CD14-positive monocyte (primary cell): Measurements from ENCODE around the gene TPD52L1. TPM values are rescaled to one million over a fixed set of nuclear protein-coding genes. Genes with fewer than 3 reads are reported as not detected.
"Not testable (repeated sequence)": the region's sequence is repeated elsewhere in the genome, so short reads cannot be mapped to it uniquely, and the experiment has no call there.

Experiments
- DNase-seq, 3 donors: peaks; one replicate each; pipeline ENCODE4 v3.0.0-alpha.2; 2011 to 2022
- H2AFZ ChIP-seq: 2 replicates; pipeline ENCODE4 v1.6.0; 2012; ENCODE audit warnings: mild to moderate bottlenecking, low read depth, low read length, inconsistent platforms; ENCODE audit not compliant: insufficient read depth, poor library complexity, severe bottlenecking
- H3K27ac ChIP-seq, 2 donors: 1 replicate in 1 of 2; 2 replicates in 1 of 2; pipeline ENCODE4 v1.5.1; 2012 to 2013; ENCODE audit warnings: low read length in 2 of 2, control low read depth in 1 of 2, inconsistent platforms in 1 of 2, low read depth in 1 of 2, mild to moderate bottlenecking in 1 of 2
- H3K27me3 ChIP-seq, 2 donors: one replicate each; pipeline versions ENCODE4 v1.6.0 to v1.6.1; 2011 to 2013; ENCODE audit warnings: low read length in 2 of 2; ENCODE audit not compliant: control insufficient read depth in 2 of 2, insufficient read depth in 2 of 2
- H3K36me3 ChIP-seq, 2 donors: replicated peaks in 1 of 2; 1 replicate in 1 of 2; 2 replicates in 1 of 2; pipeline versions ENCODE4 v1.5.1 to v1.6.1; 2012 to 2013; ENCODE audit warnings: low read length in 2 of 2, control low read depth in 1 of 2, inconsistent platforms in 1 of 2, mild to moderate bottlenecking in 1 of 2; ENCODE audit not compliant: insufficient read depth in 2 of 2, control insufficient read depth in 1 of 2
- H3K4me1 ChIP-seq, 2 donors: 1 replicate in 1 of 2; 2 replicates in 1 of 2; pipeline versions ENCODE4 v1.5.1 to v1.6.1; 2012 to 2013; ENCODE audit warnings: low read length in 2 of 2, control low read depth in 1 of 2, inconsistent platforms in 1 of 2, mild to moderate bottlenecking in 1 of 2, moderate library complexity in 1 of 2; ENCODE audit not compliant: insufficient read depth in 2 of 2, control insufficient read depth in 1 of 2
- H3K4me2 ChIP-seq: replicated peaks from 2 replicates; pipeline ENCODE3; 2012; ENCODE audit warnings: low read length, moderate library complexity, mild to moderate bottlenecking; ENCODE audit not compliant: poor library complexity, severe bottlenecking; ENCODE audit errors: extremely low read depth
- H3K4me3 ChIP-seq, 3 experiments: fragments of 200-600 bp in 1 of 3; sonication (generic) in 1 of 3; replicated peaks in 1 of 3; 1 replicate in 2 of 3; 2 replicates in 1 of 3; pipeline ENCODE4 v1.5.1; 2011 to 2013; ENCODE audit warnings: low read length in 3 of 3, mild to moderate bottlenecking in 3 of 3, control low read depth in 2 of 3, low read depth in 2 of 3, inconsistent platforms in 1 of 3, moderate library complexity in 1 of 3
- H3K79me2 ChIP-seq: 2 replicates; pipeline ENCODE4 v1.6.0; 2012; ENCODE audit warnings: mild to moderate bottlenecking, control low read depth, inconsistent platforms, low read length, moderate library complexity; ENCODE audit not compliant: insufficient read depth
- H3K9ac ChIP-seq: 2 replicates; pipeline ENCODE4 v1.6.0; 2017; ENCODE audit warnings: low read length, mild to moderate bottlenecking; ENCODE audit not compliant: insufficient read depth, poor library complexity, severe bottlenecking
- H3K9me3 ChIP-seq, 2 donors: replicated peaks in 1 of 2; 1 replicate in 1 of 2; 2 replicates in 1 of 2; pipeline versions ENCODE4 v1.5.1 to v1.6.1; 2012 to 2013; ENCODE audit warnings: low read length in 2 of 2, control low read depth in 1 of 2; ENCODE audit not compliant: control insufficient read depth in 1 of 2, insufficient read depth in 1 of 2
- H4K20me1 ChIP-seq: 2 replicates; pipeline ENCODE4 v1.6.0; 2012; ENCODE audit warnings: mild to moderate bottlenecking, low read length, control low read depth, moderate library complexity; ENCODE audit not compliant: insufficient read depth
- H3K27ac Mint-ChIP-seq, 7 donors: one replicate each; pipeline ENCODE4 v1.8.0; 2020; ENCODE audit warnings: mild to moderate bottlenecking in 7 of 7, mixed read lengths in 7 of 7, moderate library complexity in 6 of 7, inconsistent platforms in 2 of 7
- H3K27me3 Mint-ChIP-seq, 3 donors: one replicate each; pipeline ENCODE4 v1.8.0; 2021 to 2022; ENCODE audit warnings: low read depth in 3 of 3, mild to moderate bottlenecking in 3 of 3, mixed read lengths in 3 of 3, moderate library complexity in 3 of 3, inconsistent platforms in 1 of 3
- H3K36me3 Mint-ChIP-seq, 2 donors: one replicate each; pipeline ENCODE4 v1.8.0; 2020; ENCODE audit warnings: mixed read lengths in 2 of 2, inconsistent platforms in 1 of 2, mild to moderate bottlenecking in 1 of 2
- H3K4me1 Mint-ChIP-seq: one replicate; pipeline ENCODE4 v1.8.0; 2020; ENCODE audit warnings: mild to moderate bottlenecking, mixed read lengths
- H3K4me3 Mint-ChIP-seq, 2 donors: one replicate each; pipeline ENCODE4 v1.8.0; 2020; ENCODE audit warnings: mild to moderate bottlenecking in 2 of 2, mixed read lengths in 2 of 2, moderate library complexity in 1 of 2
- H3K9me3 Mint-ChIP-seq, 7 donors: one replicate each; pipeline ENCODE4 v1.8.0; 2020 to 2022; ENCODE audit warnings: mixed read lengths in 7 of 7, mild to moderate bottlenecking in 6 of 7, moderate library complexity in 6 of 7, inconsistent platforms in 2 of 7
- WGBS: methylation state at CpG from one replicate; pipeline ENCODE4 v1.1.5; 2013; ENCODE audit warnings: missing lambda C conversion rate; ENCODE audit not compliant: insufficient coverage; 5-methylcytosine and 5-hydroxymethylcytosine counted together
- intact Hi-C, 2 donors: fragments of 100-400 bp; cut with micrococcal nuclease; formaldehyde crosslinking; loops; one replicate each; pipeline versions ENCODE4 v1.15.0 to v1.15.1; 2023
- polyA plus RNA-seq, 3 donors: library from polyadenylated mRNA; depleted of rRNA in 1 of 3; unstranded in 2 of 3; stranded (reverse) in 1 of 3; fragments of 300-500 nt in 2 of 3; fragments of >200 nt in 1 of 3; fragmentation: Illumina TruSeq in 2 of 3; gene quantifications; 1 replicate in 2 of 3; 2 replicates in 1 of 3; pipeline ENCODE4 v1.2.3, GENCODE V29; 2012 to 2021
- TF ChIP-seq, protein P1 (sequence below): fragments of 200-600 bp; IDR thresholded peaks from one replicate; pipeline ENCODE4 v1.8.0; 2022; ENCODE audit warnings: antibody characterized with exemption, mild to moderate bottlenecking

Gene TPD52L1
- polyA plus RNA-seq, 3 donors, result not detected

DNA sequence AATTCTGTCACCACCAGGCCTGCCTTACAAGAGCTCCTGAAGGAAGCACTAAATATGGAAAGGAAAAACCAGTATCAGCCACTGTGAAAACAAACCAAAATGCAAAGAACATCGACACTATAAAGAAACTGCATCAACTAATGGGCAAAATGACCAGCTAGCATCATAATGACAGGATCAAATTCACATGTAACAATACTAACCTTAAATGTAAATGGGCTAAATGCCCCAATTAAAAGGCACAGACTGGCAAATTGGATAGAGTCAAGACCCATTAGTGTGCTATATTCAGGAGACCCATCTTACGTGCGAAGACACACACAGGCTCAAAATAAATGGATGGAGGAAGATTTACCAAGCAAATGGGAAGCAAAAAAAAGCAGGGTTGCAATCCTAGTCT is 128.9 kb downstream of the TPD52L1 start:
- peaks cover 26 to 42% of the 10 kb centered on the region in 2 donors for H3K36me3 ChIP-seq
- Mint-ChIP-seq H3K9me3 (peaks cover 15 to 29% (median 20%) of the 10 kb centered on the region in 7 donors), H3K36me3 (peaks cover 82 to 83% of the 10 kb centered on the region in 2 donors)
- H3K4me1 ChIP-seq, H4K20me1 ChIP-seq, H3K79me2 ChIP-seq, H3K27me3 Mint-ChIP-seq, H3K27me3 ChIP-seq, intact Hi-C loops, H3K27ac Mint-ChIP-seq, H3K27ac ChIP-seq, H3K4me2 ChIP-seq, H2AFZ ChIP-seq, H3K4me3 ChIP-seq, DNase-seq, H3K4me3 Mint-ChIP-seq, H3K9ac ChIP-seq, H3K4me1 Mint-ChIP-seq: not testable (repeated sequence)
- peaks cover 9 to 11% of the 10 kb centered on the region in 2 donors for H3K9me3 ChIP-seq
- no CpG with 5 or more reads among the region's 3 CpGs for WGBS

DNA sequence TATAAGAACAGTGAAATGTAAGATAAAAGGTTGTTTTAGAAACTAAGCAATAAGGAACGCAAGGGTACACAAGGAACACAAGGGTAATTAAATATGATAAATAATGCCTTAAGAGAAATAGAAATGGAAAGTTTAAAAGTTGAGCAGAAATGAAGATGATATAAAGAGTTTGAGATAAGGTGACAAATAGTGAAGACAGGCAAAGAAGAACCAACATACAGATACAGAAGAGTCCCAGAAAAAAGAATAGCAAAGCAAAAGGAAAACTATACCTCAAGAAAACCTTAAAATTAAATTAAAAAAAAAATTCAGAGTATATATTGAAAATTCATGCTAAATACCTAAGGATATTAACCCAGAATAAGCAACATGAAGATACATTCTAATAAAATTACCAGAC is 131.8 kb downstream of the TPD52L1 start:
- H2AFZ ChIP-seq, result no peak overlapping the region
- Mint-ChIP-seq H3K9me3 (peaks cover 20 to 35% (median 25%) of the 10 kb centered on the region in 7 donors), H3K27me3 (no peaks in the 10 kb centered on the region), H3K27ac (no peak overlapping the region), H3K4me3 (no peak overlapping the region), H3K4me1 (peaks cover 2% of the 10 kb centered on the region), H3K36me3 (peaks cover 78 to 87% of the 10 kb centered on the region in 2 donors)
- TF ChIP-seq, protein P1, sequence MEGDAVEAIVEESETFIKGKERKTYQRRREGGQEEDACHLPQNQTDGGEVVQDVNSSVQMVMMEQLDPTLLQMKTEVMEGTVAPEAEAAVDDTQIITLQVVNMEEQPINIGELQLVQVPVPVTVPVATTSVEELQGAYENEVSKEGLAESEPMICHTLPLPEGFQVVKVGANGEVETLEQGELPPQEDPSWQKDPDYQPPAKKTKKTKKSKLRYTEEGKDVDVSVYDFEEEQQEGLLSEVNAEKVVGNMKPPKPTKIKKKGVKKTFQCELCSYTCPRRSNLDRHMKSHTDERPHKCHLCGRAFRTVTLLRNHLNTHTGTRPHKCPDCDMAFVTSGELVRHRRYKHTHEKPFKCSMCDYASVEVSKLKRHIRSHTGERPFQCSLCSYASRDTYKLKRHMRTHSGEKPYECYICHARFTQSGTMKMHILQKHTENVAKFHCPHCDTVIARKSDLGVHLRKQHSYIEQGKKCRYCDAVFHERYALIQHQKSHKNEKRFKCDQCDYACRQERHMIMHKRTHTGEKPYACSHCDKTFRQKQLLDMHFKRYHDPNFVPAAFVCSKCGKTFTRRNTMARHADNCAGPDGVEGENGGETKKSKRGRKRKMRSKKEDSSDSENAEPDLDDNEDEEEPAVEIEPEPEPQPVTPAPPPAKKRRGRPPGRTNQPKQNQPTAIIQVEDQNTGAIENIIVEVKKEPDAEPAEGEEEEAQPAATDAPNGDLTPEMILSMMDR, result no peak
- no peaks in the 10 kb centered on the region for H3K79me2 ChIP-seq
- no peak overlapping the region for H3K4me2 ChIP-seq
- no peak for DNase-seq
- intact Hi-C loops, result no loop called here
- peaks cover 28 to 47% of the 10 kb centered on the region in 2 donors for H3K36me3 ChIP-seq
- H4K20me1 ChIP-seq, result no peaks in the 10 kb centered on the region
- H3K4me3 ChIP-seq, result no peak overlapping the region
- H3K27me3 ChIP-seq, result no peaks in the 10 kb centered on the region
- 80% methylated on average over 1 of the region's 1 CpG for WGBS
- no peak overlapping the region for H3K27ac ChIP-seq
- no peaks in the 10 kb centered on the region for H3K4me1 ChIP-seq
- H3K9me3 ChIP-seq, result peaks cover 9 to 13% of the 10 kb centered on the region in 2 donors
- H3K9ac ChIP-seq, result no peak overlapping the region
